Subcutaneous adipose tissue (tissue), 4 donors: ENCODE results near the gene PGAM5. TPM values are rescaled to one million over a fixed set of nuclear protein-coding genes. Genes with fewer than 3 reads are reported as not detected.

Experiments
- CTCF ChIP-seq: fragments of 450-650 bp; IDR thresholded peaks from one replicate; pipeline ENCODE4 v1.5.1; 2016; ENCODE audit warnings: low read depth, mild to moderate bottlenecking, control low read depth, antibody characterized with exemption, moderate library complexity
- total RNA-seq, 4 donors: library from RNA; depleted of rRNA; stranded (reverse); fragments of >200 nt; gene quantifications; one replicate each; pipeline ENCODE4 v1.1.0, GENCODE V29; 2016

PGAM5 gene
- total RNA-seq, 4 donors from 2014 or later: 7.3 to 12.1 (median 10.6) TPM

DNA sequence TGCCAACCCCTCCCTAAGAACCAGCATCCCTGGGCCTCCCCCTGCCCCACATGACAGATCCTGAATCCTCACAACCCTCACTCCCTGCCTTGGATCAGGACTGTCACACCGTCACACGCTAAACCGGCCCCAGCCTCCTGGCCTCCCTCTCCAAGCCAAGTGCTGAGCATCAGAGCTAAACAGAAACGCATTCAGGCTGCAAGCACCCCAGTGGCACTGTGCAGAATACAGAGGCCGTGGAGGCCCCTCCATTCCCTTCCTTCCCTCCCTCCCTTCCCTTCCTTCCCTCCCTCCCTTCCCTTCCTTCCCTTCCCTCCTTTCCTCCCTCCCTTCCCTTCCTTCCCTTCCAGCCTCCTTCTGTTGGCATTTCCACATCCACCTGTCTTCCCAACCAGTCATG lies 36.1 kb upstream of the PGAM5 start:
- TF ChIP-seq CTCF: no peak

GRCh38 chr12:132675757-132676432 lies 34.7 kb upstream of the PGAM5 start:
- no peak for TF ChIP-seq CTCF

DNA sequence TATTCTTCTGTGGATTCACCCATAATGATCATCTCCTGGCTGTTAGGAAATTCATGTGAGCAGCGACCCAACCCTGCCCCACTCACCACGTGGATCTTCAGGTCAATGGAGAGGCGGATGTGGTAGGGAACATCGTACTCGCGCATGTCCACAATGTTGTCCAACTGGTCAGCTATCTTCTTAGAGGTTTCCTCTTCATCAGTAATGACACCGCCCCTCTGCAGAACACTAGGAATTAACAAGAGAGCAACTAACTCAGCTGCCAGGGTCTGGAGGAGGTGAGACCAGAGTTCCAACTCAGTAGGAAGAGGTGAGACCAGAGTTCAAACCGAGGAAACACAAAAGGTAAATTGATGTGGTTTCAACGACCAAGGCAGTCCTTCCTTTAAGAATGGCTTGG lies 33.1 kb upstream of the PGAM5 start:
- TF ChIP-seq CTCF: no peak

DNA sequence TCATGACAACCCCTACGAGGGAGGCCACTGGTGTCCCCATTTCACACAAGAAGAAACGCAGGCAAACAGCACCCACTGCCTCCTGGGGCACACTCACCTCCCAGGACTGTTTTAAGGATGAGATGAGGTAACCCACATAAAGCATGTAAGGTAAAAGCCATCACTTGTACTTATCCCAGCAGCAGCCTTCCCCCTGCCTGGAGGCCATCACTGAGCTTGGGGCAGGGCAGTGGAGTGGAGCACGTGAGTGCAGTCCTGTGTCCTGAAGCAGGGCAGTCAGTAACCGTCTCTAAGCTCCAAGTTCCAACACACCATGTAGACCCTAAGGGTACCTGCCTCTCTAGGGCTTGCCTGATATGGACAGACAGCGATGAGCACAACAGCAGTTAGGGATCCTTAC lies 25.2 kb upstream of the PGAM5 start:
- TF ChIP-seq CTCF: no peak

- TF ChIP-seq CTCF: no peak
Observed at GRCh38 chr12:132686825-132687210, 23.8 kb upstream of the PGAM5 start.

GRCh38 chr12:132687211-132688164 lies 23.2 kb upstream of the PGAM5 start, which contains the start of the genes POLE and PXMP2:
Gene POLE (minus strand): TSS chr12:132687342. CDS start chr12:132687315, 27 bp downstream.
Gene PXMP2 (plus strand): TSS chr12:132687587. CDS start chr12:132687671, 84 bp downstream.
- TF ChIP-seq CTCF: no peak

DNA sequence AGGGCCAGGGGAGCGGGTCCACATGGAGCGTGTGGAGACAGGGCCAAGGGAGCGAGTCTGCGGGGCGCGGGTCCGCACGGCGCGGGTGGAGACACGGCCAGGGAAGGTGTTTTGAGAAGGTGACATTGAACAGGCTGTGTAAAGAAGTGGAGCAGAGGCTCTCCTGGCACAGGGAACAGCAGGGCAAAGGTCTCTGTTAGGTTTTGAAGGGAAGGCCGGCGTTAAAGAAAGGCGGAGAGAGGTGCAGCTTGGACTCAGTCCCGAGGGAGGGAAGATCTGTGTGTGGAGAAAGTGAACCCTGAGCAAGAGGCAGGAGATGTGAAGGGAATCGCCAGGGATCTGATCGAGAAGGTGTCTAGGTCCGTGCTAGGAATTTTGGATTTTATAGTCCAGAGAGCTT lies 21.4 kb upstream of the PGAM5 start:
- no peak for TF ChIP-seq CTCF
